Cardiac muscle cell (in vitro differentiated cells and primary cell): ENCODE data around the gene NEDD9. TPM values are rescaled to one million over a fixed set of nuclear protein-coding genes. Genes with fewer than 3 reads are reported as not detected.
A peak's percentile ranks its signal among the peaks of the same experiment; 100 is the strongest.

Experiments
- DNase-seq, 2 donors: peaks; one replicate each; pipeline versions ENCODE4 v3.0.0 to v3.0.0-alpha.2; 2010 to 2017; ENCODE audit warnings: low read depth in 1 of 2, low spot score in 1 of 2
- H3K27ac ChIP-seq: fragments of 200-600 bp; sonication (generic); 2 replicates; pipeline ENCODE4 v1.5.1; 2016
- H3K27me3 ChIP-seq: fragments of 200-600 bp; sonication (generic); 2 replicates; pipeline ENCODE4 v1.6.0; 2016; ENCODE audit warnings: control low read depth
- H3K36me3 ChIP-seq: fragments of 200-600 bp; sonication (generic); 2 replicates; pipeline ENCODE4 v1.5.1; 2016; ENCODE audit warnings: control low read depth
- H3K4me1 ChIP-seq: fragments of 200-600 bp; sonication (generic); 2 replicates; pipeline ENCODE4 v1.8.1; 2017; ENCODE audit warnings: low read depth, mild to moderate bottlenecking, mixed run types
- H3K4me3 ChIP-seq: fragments of 200-600 bp; sonication (generic); 2 replicates; pipeline ENCODE4 v1.5.1; 2016; ENCODE audit warnings: mild to moderate bottlenecking
- H3K9me3 ChIP-seq: fragments of 200-600 bp; sonication (generic); 2 replicates; pipeline ENCODE4 v1.5.1; 2017; ENCODE audit warnings: low read depth, mild to moderate bottlenecking, control low read depth
- polyA plus RNA-seq: library from polyadenylated mRNA; unstranded; fragments of >200 nt; fragmentation: Nextera tagmentation; extraction: Ambion mirVana; gene quantifications from 2 replicates; pipeline ENCODE4 v1.2.1, GENCODE V29; 2016
- total RNA-seq: library from RNA; depleted of rRNA; stranded (reverse); fragments of >200 nt; gene quantifications from 2 replicates; pipeline ENCODE4 v1.2.3, GENCODE V29; 2016
- TF ChIP-seq, protein P1 (sequence below): IDR thresholded peaks from 2 replicates; pipeline ENCODE4 v1.5.1; 2012; ENCODE audit warnings: low read depth, mild to moderate bottlenecking, low read length

Gene NEDD9, protein sequence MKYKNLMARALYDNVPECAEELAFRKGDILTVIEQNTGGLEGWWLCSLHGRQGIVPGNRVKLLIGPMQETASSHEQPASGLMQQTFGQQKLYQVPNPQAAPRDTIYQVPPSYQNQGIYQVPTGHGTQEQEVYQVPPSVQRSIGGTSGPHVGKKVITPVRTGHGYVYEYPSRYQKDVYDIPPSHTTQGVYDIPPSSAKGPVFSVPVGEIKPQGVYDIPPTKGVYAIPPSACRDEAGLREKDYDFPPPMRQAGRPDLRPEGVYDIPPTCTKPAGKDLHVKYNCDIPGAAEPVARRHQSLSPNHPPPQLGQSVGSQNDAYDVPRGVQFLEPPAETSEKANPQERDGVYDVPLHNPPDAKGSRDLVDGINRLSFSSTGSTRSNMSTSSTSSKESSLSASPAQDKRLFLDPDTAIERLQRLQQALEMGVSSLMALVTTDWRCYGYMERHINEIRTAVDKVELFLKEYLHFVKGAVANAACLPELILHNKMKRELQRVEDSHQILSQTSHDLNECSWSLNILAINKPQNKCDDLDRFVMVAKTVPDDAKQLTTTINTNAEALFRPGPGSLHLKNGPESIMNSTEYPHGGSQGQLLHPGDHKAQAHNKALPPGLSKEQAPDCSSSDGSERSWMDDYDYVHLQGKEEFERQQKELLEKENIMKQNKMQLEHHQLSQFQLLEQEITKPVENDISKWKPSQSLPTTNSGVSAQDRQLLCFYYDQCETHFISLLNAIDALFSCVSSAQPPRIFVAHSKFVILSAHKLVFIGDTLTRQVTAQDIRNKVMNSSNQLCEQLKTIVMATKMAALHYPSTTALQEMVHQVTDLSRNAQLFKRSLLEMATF
- total RNA-seq, result 25.1 and 26.8 TPM in 2 replicates
- 12.6 and 19.7 TPM in 2 replicates for polyA plus RNA-seq

DNA sequence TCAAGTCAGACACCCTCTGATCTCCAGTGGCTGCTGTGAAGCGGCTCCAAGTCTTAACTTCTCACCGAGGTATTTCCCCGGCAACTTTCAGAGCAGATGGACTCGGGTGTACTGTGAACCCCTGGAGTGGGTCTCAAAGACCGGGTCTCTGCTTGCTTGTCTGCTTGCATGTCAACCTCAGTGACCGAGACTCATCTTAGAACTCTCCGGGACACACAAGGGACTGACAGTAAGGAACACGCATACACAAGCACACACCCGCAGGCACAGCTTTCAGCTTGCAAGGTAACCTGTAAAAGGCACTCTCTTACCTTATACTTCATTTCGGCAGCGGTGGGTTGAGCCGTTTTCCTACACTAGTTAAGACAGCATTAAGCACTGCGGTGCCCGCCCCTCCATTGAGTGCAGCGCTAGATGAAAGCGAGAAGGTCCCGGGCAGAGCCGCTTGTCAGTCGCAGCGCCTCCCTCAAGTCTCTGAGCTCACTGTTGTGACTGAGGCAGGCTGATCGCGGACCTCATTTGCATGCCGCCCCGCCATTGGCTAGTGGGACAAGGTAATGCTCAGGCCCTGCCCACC lies at the start of gene NEDD9:
Gene NEDD9, minus strand, starts transcription at position 476 of the 577 bp plus-strand sequence. Its CDS starts 153 bp downstream, at position 323.
- Histone ChIP-seq H3K27ac (peak within 1 kb of the TSS; percentile 77), H3K27me3 (no peaks in the 10 kb centered on the region), H3K4me1 (peaks cover 42% of the 10 kb centered on the region), H3K9me3 (no peaks in the 10 kb centered on the region), H3K4me3 (peak within 1 kb of the TSS; percentile 57), H3K36me3 (no peaks in the 10 kb centered on the region)
- DNase-seq, result peak; percentile 98
- TF ChIP-seq, protein P1, sequence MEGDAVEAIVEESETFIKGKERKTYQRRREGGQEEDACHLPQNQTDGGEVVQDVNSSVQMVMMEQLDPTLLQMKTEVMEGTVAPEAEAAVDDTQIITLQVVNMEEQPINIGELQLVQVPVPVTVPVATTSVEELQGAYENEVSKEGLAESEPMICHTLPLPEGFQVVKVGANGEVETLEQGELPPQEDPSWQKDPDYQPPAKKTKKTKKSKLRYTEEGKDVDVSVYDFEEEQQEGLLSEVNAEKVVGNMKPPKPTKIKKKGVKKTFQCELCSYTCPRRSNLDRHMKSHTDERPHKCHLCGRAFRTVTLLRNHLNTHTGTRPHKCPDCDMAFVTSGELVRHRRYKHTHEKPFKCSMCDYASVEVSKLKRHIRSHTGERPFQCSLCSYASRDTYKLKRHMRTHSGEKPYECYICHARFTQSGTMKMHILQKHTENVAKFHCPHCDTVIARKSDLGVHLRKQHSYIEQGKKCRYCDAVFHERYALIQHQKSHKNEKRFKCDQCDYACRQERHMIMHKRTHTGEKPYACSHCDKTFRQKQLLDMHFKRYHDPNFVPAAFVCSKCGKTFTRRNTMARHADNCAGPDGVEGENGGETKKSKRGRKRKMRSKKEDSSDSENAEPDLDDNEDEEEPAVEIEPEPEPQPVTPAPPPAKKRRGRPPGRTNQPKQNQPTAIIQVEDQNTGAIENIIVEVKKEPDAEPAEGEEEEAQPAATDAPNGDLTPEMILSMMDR, result no peak

DNA sequence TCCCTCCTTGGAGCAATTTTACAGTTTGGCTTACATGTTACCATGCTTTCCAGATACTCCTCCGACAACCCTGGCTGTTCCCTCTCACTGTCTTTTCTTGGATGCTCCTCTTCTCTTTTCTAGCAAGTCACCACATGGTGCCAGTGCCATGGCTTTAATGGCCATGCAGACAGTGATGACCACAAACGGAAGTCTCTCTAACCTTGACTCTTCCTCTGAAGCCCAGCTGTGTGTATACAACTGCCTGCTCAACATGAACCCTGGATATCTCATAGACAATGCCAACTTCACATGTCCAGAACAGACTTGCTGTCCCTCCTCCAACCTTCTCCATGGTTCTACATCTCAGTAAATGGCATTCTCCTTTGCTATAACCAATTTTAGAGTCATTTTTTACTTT lies 49.8 kb upstream of the NEDD9 start:
- no peak for DNase-seq
- no peaks in the 10 kb centered on the region for H3K36me3 ChIP-seq
- peaks cover 8% of the 10 kb centered on the region for H3K4me1 ChIP-seq
- H3K4me3 ChIP-seq, result no peak overlapping the region
- no peaks in the 10 kb centered on the region for H3K9me3 ChIP-seq
- TF ChIP-seq, protein P1, result no peak
- no peaks in the 10 kb centered on the region for H3K27me3 ChIP-seq
- H3K27ac ChIP-seq, result no peak overlapping the region

DNA sequence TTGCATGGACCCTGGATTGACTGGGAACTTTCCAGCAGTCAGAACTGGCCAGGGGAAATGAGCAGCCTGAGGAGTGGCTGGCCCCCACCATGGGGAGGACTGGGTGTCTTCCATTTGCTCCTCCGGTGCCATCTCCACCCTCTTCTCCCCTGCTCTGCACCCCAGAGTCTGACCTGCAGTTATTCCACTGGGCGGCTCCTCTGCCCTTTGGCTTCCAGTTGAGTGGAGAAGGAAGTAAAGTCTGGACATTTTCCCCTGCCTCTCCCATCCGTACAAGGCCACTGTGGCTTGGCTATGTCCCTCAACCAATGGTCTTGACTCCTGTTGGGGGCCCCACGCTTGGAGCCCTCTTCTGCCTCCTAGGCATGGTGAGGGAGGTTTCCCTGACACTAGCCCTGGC lies 47.9 kb upstream of the NEDD9 start:
- TF ChIP-seq, protein P1, result no peak
- no peaks in the 10 kb centered on the region for H3K27me3 ChIP-seq
- peaks cover 13% of the 10 kb centered on the region for H3K4me1 ChIP-seq
- H3K9me3 ChIP-seq, result no peaks in the 10 kb centered on the region
- H3K4me3 ChIP-seq, result no peak overlapping the region
- H3K36me3 ChIP-seq, result no peaks in the 10 kb centered on the region
- no peak overlapping the region for H3K27ac ChIP-seq
- DNase-seq, result no peak

DNA sequence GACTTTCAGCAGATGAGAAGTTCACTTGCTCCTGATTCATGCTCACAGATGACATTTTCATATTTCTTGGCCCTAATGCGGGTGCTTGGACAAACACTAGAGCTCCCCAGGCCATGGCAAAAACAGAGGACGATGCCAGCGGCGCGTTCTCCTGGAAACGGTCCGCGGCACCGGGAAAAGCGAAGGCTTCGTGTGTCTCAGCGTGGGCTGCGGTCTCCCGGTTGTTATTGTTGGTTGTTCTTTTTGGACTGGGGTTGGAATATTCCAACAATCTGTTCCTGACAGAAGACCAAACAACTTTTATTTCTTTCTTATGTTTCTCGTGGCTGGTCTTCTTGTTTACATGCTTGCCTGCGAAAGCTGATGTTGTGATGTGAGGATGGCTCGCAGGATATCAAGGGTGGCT lies 46.8 kb upstream of the NEDD9 start:
- DNase-seq, result peak in 1 of 2 donors; percentile 6
- Histone ChIP-seq H3K27me3 (no peaks in the 10 kb centered on the region), H3K27ac (no peak overlapping the region), H3K9me3 (no peaks in the 10 kb centered on the region), H3K4me1 (peaks cover 13% of the 10 kb centered on the region), H3K4me3 (no peak overlapping the region), H3K36me3 (no peaks in the 10 kb centered on the region)
- TF ChIP-seq, protein P1, result no peak

DNA sequence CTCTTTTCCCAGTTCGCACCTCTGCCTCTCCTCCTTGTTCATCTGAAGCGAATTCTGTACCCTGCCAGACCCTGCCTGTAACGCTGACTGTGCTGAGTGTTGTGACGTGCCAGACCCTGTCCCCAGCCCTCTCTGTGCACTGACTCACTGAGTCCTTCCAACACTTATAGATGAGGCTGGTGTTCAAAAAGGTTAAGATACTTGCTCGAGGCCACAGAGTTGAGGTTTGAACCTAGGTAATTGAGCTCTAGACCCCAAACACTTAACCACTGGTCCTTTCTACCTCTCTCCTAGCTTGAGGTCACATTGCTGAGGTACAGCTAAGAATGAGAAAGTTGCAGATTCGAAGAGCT lies 45.7 kb upstream of the NEDD9 start:
- H3K27ac ChIP-seq, result no peak overlapping the region
- H3K4me1 ChIP-seq, result peaks cover 16% of the 10 kb centered on the region
- no peak overlapping the region for H3K4me3 ChIP-seq
- H3K27me3 ChIP-seq, result no peaks in the 10 kb centered on the region
- no peaks in the 10 kb centered on the region for H3K9me3 ChIP-seq
- DNase-seq, result no peak
- TF ChIP-seq, protein P1, result no peak
- H3K36me3 ChIP-seq, result no peaks in the 10 kb centered on the region
